Umbilical cord (tissue), 2 donors: ENCODE results near the gene FRYL. TPM values are rescaled to one million over a fixed set of nuclear protein-coding genes. Genes with fewer than 3 reads are reported as not detected.
"Not testable (repeated sequence)": the region's sequence is repeated elsewhere in the genome, so short reads cannot be mapped to it uniquely, and the experiment has no call there.

ENCODE experiments used
- DNase-seq: peaks from one replicate; pipeline ENCODE4 v3.0.0-alpha.2; 2015; ENCODE audit warnings: low spot score
- total RNA-seq: library from RNA; depleted of rRNA; stranded (reverse); fragments of >200 nt; gene quantifications from one replicate; pipeline ENCODE4 v1.2.3, GENCODE V29; 2014; ENCODE audit warnings: low replicate concordance; ENCODE audit not compliant: insufficient read depth

FRYL gene
- total RNA-seq: 63.8 TPM

DNA sequence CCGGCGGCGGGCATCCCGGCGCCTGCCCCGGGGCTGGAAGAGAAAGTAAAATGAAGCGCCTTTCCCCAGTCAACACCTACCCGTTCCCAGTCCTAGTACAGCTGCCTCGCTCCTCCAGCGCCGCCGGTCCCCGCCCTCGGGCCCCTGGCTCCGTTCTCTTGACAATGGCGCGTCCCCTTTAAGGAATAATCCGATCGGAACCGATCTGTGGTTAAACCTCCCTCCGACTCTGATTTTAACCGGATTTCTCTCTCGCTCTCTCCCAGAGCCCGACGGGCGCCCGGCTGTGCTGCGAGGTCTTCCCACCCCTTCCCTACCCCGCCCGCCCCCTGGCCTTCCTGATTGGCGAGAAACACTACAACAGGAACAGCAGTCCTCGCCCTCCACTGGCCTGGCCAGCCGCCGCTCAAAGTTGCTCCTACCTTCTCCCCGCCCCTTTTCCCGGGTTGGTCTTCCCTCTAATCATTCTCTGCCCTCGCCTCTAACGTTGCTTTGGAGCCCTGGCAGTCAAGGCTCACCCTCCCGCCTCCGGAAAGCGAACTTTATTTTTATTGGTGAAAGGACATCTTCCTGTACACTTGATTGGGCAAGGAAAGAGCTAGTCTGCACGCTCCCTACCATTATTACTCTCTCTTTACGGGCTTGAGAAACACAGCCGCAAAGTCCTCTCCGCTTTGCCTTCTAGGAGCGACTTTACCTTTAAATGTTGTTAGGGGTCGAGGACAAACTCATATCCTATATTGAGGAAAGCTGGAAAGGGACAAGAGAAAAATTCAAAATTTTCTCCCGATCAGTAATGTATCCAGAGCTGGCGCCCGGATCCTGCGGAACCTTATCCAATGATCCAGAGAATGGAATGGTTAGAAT is at the start of gene FRYL:
Gene FRYL (minus strand): TSS at position 282 of the 867 bp plus-strand sequence. CDS start 145,869 bp downstream, outside the sequence.
- DNase-seq: peak; percentile 100

DNA sequence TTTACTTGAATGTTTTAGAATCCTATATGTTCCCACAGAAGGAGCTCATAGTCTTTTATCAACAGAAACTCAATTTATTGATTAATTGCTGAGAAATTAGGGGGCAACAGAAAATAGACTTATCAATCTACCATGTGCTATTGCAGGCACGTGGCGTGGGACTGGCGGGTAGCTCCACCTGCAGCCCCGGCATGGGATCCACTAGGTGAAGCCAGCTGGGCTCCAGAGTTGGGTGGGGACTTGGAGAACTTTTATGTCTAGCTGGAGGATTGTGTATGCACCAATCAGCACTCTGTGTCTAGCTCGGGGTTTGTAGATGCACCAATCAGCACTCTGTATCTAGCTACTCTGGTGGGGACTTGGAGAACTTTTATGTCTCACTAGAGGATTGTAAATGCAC is 47.5 kb upstream of the FRYL start:
- no peak for DNase-seq

DNA sequence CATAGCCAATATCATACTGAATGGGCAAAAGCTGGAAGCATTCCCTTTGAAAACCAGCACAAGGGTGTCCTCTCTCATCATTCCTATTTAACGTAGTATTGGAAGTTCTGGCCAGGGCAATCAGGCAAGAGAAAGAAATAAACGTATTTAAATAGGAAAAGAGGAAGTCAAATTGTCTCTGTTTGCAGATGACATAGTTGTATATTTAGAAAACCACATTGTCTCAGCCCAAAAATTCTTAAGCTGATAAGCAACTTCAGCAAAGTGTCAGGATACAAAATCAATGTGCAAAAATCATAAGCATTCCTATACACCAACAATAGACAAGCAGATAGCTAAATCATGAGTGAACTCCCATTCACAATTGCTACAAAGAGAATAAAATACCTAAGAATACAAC is 41.4 kb upstream of the FRYL start:
- not testable (repeated sequence) for DNase-seq

DNA sequence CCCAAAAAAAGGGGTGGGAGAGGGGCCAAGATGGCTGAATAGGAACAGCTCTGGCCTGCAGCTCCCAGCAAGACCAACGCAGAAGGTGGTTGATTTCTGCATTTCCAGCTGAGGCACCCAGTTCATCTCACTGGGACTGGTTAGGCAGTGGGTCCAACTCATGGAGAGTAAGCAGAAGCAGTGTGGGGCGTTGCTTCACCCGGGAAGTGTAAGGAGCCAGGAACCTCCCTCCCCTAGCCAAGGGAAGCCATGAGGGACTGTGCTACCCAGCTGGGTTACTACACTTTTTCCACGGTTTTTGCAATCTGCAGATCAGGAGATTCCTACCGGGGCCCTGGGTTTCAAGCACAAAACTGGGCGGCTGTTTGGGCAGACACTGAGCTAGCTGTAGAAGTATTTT is 36.9 kb upstream of the FRYL start:
- DNase-seq: no peak

DNA sequence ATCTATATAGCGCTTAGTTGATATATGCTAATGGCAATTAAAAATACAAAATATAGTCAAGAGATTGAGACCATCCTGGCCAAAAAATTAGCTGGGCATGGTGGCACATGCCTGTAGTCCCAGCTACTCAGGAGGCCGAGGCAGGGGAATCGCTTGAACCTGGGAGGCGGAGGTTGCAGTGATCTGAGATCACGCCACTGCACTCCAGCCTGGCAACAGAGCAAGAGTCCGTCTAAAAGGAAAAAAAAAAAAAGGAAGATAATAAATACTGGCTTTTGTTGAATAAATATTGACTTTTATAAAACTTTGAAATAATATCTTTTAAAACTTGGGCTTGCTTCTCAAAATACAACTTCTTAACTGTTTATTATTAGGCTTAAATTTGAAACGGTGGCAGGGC is 36.2 kb upstream of the FRYL start:
- DNase-seq: not testable (repeated sequence)

DNA sequence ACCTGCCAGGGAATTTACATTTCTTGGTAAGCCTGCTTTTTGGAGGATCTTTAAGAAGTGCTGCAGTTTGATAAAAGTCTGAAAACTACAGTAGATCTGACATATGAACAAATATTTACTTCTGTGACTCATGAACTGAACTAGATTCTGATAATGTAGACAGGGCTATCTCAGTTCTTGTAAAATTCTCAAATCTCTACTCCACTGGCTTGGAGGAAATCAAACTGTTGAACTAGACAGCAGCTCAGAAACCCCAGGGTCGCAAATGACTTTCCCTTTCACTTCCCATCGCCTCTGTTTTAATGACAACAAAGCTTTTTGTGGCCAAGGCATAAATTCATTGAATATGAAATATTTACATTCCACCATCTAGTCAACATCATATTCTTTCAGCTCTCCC is 35.4 kb upstream of the FRYL start:
- no peak for DNase-seq

DNA sequence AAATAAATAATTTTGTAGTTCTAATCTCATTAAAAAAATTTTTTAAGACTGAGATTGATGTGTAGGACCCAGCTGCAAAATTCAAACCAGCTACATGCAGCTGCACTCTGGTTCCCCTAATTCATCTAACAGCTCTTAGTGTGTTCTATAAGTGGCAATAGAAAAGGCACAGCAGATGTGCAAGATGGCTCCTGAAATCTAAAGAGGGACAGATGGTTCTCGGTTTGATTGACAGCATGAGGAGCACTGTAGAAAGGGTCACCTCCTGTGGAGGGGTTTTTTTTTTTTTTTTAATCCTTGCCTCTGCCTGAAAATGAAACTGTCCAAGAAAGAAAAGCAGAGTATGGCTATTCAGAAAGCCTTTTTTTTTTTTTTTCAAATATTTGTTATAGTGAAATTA is 33.9 kb upstream of the FRYL start:
- no peak for DNase-seq

DNA sequence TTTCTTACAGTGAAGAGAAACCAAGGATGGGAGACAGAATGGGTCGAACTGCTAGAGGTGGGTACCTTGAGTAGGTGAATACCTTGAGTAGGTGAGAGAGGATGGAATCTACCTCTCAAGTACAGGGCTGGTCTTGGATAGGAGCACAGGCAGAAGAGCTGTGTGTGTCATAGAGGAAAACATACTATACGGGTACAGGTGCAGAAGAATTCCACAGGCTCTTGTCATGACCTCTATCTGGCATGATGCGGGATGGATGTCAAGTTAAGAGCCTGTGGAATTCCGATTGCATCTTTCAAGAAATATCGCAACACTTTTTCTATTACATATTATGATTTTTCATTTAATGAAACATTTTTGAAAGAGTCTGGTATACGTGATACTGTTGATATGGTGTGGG is 32.8 kb upstream of the FRYL start:
- DNase-seq: no peak

DNA sequence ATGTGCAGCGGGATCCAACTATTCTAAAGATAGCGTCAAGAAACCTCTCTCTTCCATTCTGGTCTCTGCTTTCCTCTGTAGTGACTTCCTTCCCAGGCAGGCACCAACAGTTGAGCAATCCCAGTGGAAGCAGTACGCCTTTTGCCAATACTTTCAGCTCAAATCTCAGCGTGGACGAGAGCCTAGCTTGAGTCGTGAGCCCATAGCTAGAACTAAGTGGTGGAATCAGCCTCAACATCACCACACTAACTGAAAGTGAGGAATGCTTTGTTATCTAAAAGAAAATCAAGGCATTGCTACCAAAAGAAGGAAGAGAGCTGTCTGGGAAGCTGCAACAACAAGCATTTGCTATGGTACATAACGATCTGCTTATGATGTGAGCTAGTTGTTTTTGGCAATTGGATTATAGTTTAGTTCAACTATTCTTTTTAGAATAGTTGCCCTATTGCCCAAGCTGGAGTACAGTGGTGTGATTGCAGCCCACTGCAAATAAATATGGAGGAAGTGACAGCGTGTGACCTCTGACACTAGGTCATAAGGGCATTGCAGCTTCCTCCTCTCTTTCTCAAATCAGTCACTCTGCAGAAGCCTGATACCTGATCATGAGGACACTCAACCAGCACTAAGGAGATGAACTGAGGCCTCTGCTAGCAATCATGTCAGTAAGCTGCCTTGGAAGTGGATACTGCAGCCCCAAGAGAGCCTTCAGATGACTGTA is 24.7 kb upstream of the FRYL start:
- DNase-seq: no peak

DNA sequence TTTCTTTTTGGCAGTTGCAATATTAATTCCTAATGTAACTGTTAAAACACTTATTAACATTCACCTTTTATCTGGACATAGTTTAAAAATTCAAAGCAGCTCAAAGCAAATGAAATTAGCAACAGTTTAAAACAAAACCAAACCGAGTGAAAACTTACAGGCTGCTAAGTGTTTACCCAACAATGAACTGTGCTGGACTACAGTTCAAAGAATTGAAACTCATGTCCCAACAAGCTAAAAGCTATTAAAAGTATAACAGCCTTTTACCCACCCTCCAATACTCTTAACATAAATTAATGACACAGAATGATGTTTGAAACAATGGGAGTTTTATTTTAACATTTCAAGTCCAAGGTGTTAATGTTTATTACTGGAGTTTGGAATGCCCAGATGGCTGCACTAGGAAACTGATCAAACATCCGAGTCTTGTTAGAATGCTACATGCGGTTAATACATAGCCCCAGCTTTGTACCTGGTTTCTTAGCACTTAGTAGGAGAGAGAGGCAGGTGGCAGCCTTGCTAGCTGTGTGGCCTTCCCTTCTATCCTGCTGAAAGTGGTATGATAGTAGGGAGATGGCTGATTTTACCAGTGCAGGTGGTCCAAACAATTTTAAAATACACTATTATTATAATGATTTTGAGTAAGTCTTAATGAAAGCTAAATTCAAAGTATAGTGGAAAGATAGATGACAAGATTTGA is 21.1 kb upstream of the FRYL start:
- no peak for DNase-seq

DNA sequence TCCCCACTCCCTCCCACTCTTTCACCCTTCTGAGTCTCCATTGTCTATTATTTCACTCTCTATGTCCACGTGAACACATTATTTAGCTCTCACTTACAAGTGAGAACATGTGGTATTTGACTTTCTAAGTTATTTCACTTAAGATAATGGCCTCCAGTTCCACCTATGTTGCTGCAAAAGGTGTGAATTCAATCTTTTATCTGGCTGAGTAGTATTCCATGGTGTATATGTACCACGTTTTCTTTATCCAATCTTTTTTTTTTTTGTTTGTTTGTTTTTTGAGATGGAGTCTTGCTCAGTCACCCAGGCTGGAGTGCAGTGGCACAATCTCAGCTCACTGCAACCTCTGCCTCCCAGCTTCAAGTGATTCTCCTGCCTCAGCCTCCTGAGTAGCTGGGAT is 20.1 kb upstream of the FRYL start:
- not testable (repeated sequence) for DNase-seq

DNA sequence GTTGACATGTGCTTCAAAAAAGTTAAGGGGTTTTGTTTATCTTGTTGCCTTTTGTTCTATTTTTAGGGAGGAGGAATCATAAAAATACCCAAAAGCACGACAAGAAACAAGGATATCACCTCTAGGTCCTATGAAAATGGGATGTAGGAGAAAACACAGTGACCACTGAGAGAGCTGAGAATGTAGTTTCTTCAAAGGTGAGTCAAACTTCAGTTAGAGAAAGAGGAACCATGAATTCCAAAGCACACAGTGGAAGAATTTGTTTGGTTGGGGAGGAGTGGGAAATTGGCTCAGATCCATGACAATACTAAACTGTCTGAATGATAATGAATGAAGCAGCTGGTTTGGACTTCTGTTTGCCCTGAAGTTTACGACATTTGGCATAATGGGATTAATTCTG is 19.1 kb upstream of the FRYL start:
- DNase-seq: no peak

DNA sequence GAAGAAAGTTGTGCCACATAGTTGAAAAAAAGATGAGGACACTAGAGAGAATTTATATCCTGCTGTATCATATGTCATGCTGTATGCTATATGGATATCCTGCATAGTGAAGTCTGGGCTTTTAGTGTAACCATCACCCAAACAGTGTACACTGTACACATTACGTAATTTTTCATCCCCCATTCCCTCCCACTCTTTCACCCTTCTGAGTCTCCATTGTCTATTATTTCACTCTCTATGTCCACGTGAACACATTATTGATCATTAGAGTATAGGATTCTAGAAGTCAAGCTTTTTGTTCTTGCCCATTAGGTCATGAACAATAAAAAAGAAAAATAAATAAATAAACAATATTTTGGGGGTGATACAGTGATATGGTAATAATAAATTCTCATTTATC is 18.0 kb upstream of the FRYL start:
- DNase-seq: no peak

DNA sequence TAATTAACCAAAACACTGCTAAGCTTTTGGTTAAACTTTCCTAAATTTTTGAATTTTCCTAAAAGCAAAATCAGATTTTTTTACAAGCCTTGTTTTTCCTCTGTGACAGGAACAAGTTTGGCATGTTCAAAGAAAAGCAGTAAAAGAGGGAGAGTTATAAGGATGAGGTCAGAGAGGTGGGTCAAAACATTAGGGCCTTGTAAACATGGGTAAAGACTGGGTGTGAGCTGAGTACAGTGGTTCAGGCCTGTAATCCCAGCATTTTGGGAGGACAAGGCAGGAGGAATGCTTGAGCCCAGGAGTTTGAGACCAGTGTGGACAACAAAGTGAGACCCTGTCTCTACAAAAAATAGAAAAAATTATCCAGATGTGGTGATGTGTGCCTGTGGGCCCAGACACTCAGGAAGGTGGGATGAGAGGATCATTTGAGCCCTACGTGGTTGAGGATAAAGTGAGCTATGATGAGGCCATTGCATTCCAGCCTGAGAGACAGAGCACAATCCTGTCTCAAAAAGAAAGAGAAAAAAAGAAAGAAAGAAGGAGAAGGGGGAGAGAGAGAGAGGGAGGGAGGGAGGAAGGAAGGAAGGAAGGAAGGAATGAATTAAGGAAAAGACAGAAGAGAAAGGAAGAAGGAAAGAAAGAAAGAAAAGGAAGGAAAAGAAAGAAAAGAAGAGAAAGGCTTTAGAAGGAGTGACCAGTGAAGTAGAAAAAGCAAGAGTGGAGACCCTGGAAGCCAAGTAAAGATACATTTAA is 17.0 kb upstream of the FRYL start:
- DNase-seq: no peak

DNA sequence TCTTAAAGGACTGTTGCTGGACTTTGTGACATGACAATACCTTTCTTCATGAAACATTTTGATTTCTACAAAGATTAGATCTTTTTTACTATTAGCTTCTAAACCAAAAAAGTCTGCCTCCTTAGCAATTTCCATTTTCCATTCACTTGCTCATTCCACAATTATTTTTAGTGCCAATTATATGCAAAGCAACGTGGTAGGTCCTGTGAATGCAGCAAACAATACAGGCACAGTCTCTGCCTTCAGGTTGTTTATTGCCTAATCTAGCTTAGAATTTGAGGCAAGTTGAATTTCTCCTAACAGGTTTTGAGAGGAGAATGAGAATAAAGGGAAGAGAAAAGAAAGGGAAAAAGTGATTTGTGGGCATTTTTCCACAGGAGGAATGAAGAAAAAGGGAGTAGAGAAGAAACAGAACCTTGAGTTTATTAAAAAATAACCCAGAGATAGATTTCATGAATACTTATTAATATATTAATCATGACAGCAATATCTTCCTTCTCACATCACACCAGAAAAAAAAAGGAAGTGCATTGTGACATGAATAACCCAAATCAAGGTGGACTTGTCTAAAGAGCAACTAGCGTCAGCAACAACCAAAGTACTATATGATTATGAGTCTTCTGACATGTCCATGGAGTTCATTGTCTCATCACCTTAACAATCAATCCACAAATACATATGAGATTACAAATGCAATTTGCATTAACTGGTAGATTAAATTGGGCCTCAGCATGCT is 16.3 kb upstream of the FRYL start:
- no peak for DNase-seq

DNA sequence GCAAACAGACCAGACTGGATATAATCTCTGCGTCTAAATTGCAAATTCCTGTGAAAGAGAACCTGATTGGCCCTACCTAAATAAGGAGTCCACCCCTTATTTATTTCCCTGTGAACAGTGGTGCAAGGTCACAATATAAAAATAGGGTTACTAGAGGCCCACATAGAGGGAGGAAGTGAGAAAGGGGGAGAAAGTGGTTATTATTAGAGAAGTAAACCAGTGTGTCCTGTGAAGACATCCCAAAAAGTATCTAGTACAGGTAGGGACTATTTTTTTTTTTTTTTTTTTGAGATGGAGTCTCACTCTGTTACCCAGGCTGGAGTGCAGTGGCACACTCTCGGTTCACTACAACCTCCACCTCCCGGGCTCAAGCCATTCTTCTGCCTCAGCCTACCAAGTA is 15.0 kb upstream of the FRYL start:
- DNase-seq: no peak

DNA sequence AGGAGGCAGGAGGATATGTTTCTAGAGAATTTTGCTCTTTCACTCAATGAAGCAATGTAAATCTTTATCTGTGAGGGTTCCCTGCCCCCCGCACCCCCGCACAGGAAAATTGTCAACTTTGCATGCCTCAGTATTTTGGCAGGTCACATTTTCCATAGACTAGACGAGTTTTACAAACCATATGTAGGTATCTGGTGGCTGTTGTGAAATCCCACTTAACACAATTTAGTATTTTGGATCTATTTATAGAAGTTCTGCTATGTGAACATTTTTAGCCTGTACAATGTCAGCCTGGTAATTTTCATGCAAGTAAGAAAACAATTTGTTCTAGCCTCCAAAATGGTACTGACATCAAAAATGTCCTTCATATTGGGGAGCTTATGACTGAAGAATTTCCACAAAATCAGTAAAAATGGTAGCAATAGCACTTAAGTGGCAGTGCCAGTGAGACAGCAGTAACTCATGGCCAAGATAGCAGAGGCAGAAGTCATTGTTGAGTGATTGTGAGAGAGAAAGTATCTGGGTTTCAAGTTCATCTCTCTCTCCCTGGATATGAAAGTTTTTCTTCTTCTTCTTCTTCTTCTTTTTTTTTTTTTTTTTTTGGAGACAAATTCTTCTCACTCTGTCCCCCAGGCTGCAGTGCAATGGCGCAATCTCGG is 12.4 kb upstream of the FRYL start:
- peak; percentile 10 for DNase-seq

DNA sequence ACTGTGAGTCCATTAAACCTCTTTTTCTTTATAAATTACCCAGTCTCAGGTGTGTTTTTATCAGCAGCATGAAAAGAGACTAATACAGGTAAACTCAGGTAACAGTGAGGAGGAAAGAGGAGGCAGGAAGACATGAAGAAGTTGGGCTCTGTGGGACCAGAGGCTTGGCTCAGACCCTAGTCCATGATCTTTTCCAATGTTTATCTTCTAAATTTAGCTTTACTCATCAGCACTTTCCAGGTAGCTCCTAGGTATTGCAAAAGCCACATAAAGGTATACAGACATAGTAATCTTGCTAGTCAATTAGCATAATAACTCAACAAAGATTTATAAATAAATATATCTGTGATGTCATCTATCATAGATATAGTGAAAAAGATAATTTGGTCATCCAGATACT is 11.2 kb upstream of the FRYL start:
- DNase-seq: no peak

DNA sequence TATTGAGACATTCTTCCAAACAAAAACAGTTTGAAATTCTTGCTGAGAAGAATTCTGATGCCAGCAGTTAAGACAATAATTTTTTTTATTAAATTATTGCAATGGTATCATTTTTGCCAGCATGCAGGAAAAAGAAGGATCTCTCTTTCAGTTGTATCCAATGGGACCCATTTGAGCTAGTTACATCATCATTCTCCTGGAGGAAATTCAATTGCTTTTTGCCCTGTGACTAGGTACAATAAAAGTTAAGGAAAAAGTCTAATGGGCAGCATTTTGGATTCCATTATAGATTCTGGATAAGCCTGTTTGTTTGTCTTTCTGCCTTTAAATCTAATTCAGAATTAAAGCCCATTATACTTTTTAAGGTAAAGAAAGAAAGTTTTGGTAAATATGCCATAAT is 10.5 kb upstream of the FRYL start:
- DNase-seq: no peak

DNA sequence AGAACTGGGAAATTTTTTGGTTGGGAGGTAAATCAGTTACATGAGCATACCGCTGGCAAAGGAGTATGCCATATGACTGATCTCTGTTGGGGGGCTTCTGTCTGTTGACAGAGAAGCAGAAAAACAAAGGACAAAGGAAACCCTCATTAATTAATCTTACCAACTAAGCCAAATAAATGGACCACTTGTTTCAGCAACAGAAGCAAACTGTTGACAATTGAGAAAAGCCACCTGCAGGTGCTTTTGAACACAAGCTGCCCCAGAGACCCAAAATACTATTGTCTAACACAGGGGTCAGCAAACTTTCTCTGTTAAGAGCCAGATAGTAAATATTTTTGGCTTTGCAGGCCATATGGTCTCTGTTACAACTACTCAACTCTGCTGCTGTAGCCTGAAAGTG is 7.0 kb upstream of the FRYL start:
- DNase-seq: no peak
